ENCODE measurements around the gene TMEM242. TPM values are rescaled to one million over a fixed set of nuclear protein-coding genes. Genes with fewer than 3 reads are reported as not detected.

Gene TMEM242
- total and polyA plus RNA-seq, 10 of the 15 experiments (the other 5 are each of a cell fraction or from before 2014, with no cell fraction given) = 2.8 to 9.8 (median 5.5) TPM

- WGBS (ENCODE audit: insufficient coverage, insufficient replicate concordance, low lambda C conversion rate, missing lambda C conversion rate) = 49% methylated on average over 7 of the region's 7 CpGs
Measured at GRCh38 chr6:157253017-157253416, 70.3 kb downstream of the TMEM242 start.

More at GRCh38 chr6:157253017-157253416, 70.3 kb downstream of the TMEM242 start:
- no peaks in the 10 kb centered on the region; the same call in 1 of the 3 replicates for H3K9me3 ChIP-seq (replicated peaks; ENCODE audit: control insufficient read depth, insufficient read depth, low read length)
- intact Hi-C loops (cut with micrococcal nuclease; ENCODE audit: unreplicated experiment) = no loop called here
- no peaks in the 10 kb centered on the region for H3K79me2 ChIP-seq (ENCODE audit: control insufficient read depth, insufficient read depth, low read length)
- FAIRE-seq = no peak
- no peaks in the 10 kb centered on the region for H4K20me1 ChIP-seq (ENCODE audit: control insufficient read depth, insufficient read depth)
- in situ Hi-C loops (cut with MboI) = no loop called here
- no peak for ATAC-seq
- BruUV-seq (replicated peaks) = no TSS peak
- peaks cover 1 to 4% of the 10 kb centered on the region in 2 experiments; a peak in 2 of 4 replicates for H3K27me3 ChIP-seq (replicated peaks in 1 of 2; ENCODE audit: control insufficient read depth in 2 of 2, insufficient read depth in 2 of 2, low read length in 1 of 2)
- no peak for TF ChIP-seq ZNF274 (IDR thresholded peaks at IDR 0.05; ENCODE audit: insufficient read depth, insufficient read length)
- no peak for TF ChIP-seq MXI1 (IDR thresholded peaks at IDR 0.05; ENCODE audit: low read depth, low read length)
- no peak for TF ChIP-seq NBN (IDR thresholded peaks at IDR 0.05)
- TF ChIP-seq, protein P1, sequence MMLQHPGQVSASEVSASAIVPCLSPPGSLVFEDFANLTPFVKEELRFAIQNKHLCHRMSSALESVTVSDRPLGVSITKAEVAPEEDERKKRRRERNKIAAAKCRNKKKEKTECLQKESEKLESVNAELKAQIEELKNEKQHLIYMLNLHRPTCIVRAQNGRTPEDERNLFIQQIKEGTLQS (IDR thresholded peaks at IDR 0.05; ENCODE audit: borderline replicate concordance, extremely low read depth, low read depth, low read length) = no peak
- TF ChIP-seq GABPA (IDR thresholded peaks at IDR 0.05; ENCODE audit: low read depth) = no peak
- TF ChIP-seq, protein P2, sequence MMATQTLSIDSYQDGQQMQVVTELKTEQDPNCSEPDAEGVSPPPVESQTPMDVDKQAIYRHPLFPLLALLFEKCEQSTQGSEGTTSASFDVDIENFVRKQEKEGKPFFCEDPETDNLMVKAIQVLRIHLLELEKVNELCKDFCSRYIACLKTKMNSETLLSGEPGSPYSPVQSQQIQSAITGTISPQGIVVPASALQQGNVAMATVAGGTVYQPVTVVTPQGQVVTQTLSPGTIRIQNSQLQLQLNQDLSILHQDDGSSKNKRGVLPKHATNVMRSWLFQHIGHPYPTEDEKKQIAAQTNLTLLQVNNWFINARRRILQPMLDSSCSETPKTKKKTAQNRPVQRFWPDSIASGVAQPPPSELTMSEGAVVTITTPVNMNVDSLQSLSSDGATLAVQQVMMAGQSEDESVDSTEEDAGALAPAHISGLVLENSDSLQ (IDR thresholded peaks at IDR 0.05) = no peak
- no peak for TF ChIP-seq ZNF207 (IDR thresholded peaks at IDR 0.05; ENCODE audit: borderline replicate concordance)
- no peak for TF ChIP-seq NR2C1 (IDR thresholded peaks at IDR 0.05)
- TF ChIP-seq, protein P3, sequence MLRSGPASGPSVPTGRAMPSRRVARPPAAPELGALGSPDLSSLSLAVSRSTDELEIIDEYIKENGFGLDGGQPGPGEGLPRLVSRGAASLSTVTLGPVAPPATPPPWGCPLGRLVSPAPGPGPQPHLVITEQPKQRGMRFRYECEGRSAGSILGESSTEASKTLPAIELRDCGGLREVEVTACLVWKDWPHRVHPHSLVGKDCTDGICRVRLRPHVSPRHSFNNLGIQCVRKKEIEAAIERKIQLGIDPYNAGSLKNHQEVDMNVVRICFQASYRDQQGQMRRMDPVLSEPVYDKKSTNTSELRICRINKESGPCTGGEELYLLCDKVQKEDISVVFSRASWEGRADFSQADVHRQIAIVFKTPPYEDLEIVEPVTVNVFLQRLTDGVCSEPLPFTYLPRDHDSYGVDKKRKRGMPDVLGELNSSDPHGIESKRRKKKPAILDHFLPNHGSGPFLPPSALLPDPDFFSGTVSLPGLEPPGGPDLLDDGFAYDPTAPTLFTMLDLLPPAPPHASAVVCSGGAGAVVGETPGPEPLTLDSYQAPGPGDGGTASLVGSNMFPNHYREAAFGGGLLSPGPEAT (IDR thresholded peaks at IDR 0.05; ENCODE audit: low read depth) = no peak
- no peak for TF ChIP-seq RAD51 (IDR thresholded peaks at IDR 0.05)
- TF ChIP-seq POLR2AphosphoS5 (IDR thresholded peaks at IDR 0.05; ENCODE audit: low read length) = no peak
- TF ChIP-seq, protein P4, sequence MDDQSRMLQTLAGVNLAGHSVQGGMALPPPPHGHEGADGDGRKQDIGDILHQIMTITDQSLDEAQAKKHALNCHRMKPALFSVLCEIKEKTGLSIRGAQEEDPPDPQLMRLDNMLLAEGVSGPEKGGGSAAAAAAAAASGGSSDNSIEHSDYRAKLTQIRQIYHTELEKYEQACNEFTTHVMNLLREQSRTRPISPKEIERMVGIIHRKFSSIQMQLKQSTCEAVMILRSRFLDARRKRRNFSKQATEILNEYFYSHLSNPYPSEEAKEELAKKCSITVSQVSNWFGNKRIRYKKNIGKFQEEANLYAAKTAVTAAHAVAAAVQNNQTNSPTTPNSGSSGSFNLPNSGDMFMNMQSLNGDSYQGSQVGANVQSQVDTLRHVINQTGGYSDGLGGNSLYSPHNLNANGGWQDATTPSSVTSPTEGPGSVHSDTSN (IDR thresholded peaks at IDR 0.05; ENCODE audit: insufficient replicate concordance, low read depth, low read length) = no peak
- no peak for TF ChIP-seq ZNF217 (IDR thresholded peaks at IDR 0.05)
- no peak for TF ChIP-seq SIX5 (IDR thresholded peaks at IDR 0.05; ENCODE audit: low read depth, low read length, severe bottlenecking)
- no peak for TF ChIP-seq NFIC (IDR thresholded peaks at IDR 0.05; ENCODE audit: low read depth, low read length)
- TF ChIP-seq BHLHE40 (IDR thresholded peaks at IDR 0.05; ENCODE audit: borderline replicate concordance in 1 of 2, low read depth in 2 of 2, low read length in 1 of 2) = no peak
- TF ChIP-seq, protein P5, sequence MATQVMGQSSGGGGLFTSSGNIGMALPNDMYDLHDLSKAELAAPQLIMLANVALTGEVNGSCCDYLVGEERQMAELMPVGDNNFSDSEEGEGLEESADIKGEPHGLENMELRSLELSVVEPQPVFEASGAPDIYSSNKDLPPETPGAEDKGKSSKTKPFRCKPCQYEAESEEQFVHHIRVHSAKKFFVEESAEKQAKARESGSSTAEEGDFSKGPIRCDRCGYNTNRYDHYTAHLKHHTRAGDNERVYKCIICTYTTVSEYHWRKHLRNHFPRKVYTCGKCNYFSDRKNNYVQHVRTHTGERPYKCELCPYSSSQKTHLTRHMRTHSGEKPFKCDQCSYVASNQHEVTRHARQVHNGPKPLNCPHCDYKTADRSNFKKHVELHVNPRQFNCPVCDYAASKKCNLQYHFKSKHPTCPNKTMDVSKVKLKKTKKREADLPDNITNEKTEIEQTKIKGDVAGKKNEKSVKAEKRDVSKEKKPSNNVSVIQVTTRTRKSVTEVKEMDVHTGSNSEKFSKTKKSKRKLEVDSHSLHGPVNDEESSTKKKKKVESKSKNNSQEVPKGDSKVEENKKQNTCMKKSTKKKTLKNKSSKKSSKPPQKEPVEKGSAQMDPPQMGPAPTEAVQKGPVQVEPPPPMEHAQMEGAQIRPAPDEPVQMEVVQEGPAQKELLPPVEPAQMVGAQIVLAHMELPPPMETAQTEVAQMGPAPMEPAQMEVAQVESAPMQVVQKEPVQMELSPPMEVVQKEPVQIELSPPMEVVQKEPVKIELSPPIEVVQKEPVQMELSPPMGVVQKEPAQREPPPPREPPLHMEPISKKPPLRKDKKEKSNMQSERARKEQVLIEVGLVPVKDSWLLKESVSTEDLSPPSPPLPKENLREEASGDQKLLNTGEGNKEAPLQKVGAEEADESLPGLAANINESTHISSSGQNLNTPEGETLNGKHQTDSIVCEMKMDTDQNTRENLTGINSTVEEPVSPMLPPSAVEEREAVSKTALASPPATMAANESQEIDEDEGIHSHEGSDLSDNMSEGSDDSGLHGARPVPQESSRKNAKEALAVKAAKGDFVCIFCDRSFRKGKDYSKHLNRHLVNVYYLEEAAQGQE (IDR thresholded peaks at IDR 0.05; ENCODE audit: low read depth, low read length) = no peak
- no peaks in the 10 kb centered on the region for H3K36me3 ChIP-seq (ENCODE audit: control insufficient read depth in 2 of 2, insufficient read depth in 2 of 2, low read length in 1 of 2)
- H2AFZ ChIP-seq (ENCODE audit: control insufficient read depth, low read depth, low read length) = no peak overlapping the region
- ChIA-PET POLR2A (no interaction called here), RAD21 (ENCODE audit: unreplicated experiment) (no interaction called here), CTCF (no interaction called here), SMC1A (ENCODE audit: uncharacterized antibody, unreplicated experiment) (no interaction called here)
- H3K4me2 ChIP-seq (ENCODE audit: control insufficient read depth, insufficient read depth) = no peak overlapping the region
- no peaks in the 10 kb centered on the region for H3K4me1 ChIP-seq (ENCODE audit: control insufficient read depth, insufficient read depth, low read length)
- H3K9ac ChIP-seq (ENCODE audit: control insufficient read depth, insufficient read depth, low read length) = no peak overlapping the region
- no peak for DNase-seq (ENCODE audit: low read depth, low spot score)
- no peak overlapping the region for H3K27ac ChIP-seq (ENCODE audit: control insufficient read depth, insufficient read depth)
- no peak overlapping the region for H3K4me3 ChIP-seq
